OCI-LY3 (cell line): ENCODE measurements around the gene PRELID1.
"Not testable (repeated sequence)": the region's sequence is repeated elsewhere in the genome, so short reads cannot be mapped to it uniquely, and the experiment has no call there.

Source experiments
- H2AFZ ChIP-seq: fragments of 200-600, 300-600 bp; shearing (Covaris generic); 2 replicates; pipeline ENCODE4 v1.6.0; 2014; ENCODE audit warnings: antibody characterized with exemption, low read depth, low read length
- H3K27ac ChIP-seq: fragments of 200-600, 300-600 bp; sonication (generic); 2 replicates; pipeline ENCODE4 v1.5.1; 2014; ENCODE audit warnings: mild to moderate bottlenecking, low read length, moderate library complexity, mixed read lengths
- H3K27me3 ChIP-seq: fragments of 200-600, 300-600 bp; sonication (generic); 2 replicates; pipeline ENCODE4 v1.6.1; 2014; ENCODE audit warnings: low read depth, low read length, mixed read lengths
- H3K36me3 ChIP-seq: fragments of 200-600, 300-600 bp; sonication (generic); replicated peaks from 2 replicates; pipeline ENCODE3; 2014; ENCODE audit warnings: low read depth, low read length, mixed read lengths
- H3K4me1 ChIP-seq: fragments of 300-600, 200-600 bp; sonication (generic); 2 replicates; pipeline ENCODE4 v1.6.1; 2014; ENCODE audit warnings: low read length, mixed read lengths
- H3K4me2 ChIP-seq: fragments of 200-600, 300-600 bp; sonication (generic); 2 replicates; pipeline ENCODE4 v1.6.1; 2014; ENCODE audit warnings: low read length, mixed read lengths
- H3K4me3 ChIP-seq: fragments of 300-600, 200-600 bp; sonication (generic); 2 replicates; pipeline ENCODE4 v1.5.1; 2014; ENCODE audit warnings: antibody characterized with exemption, mild to moderate bottlenecking, low read length, moderate library complexity
- H3K79me2 ChIP-seq: fragments of 300-600, 200-600 bp; shearing (Covaris generic); 2 replicates; pipeline ENCODE4 v1.6.1; 2014; ENCODE audit warnings: mild to moderate bottlenecking, low read length, mixed read lengths
- H3K9ac ChIP-seq: fragments of 300-600, 200-600 bp; shearing (Covaris generic); 2 replicates; pipeline ENCODE4 v1.6.0; 2014; ENCODE audit warnings: mild to moderate bottlenecking, low read length, moderate library complexity
- H3K9me3 ChIP-seq: fragments of 200-600, 300-600 bp; shearing (Covaris generic); 2 replicates; pipeline ENCODE4 v1.6.1; 2014; ENCODE audit warnings: low read length, mixed read lengths; ENCODE audit not compliant: insufficient read depth
- H4K20me1 ChIP-seq: fragments of 200-600, 300-600 bp; sonication (generic); 2 replicates; pipeline ENCODE4 v1.6.1; 2016; ENCODE audit warnings: low read length, mixed read lengths; ENCODE audit not compliant: insufficient read depth
- EZH2phosphoT487 ChIP-seq: fragments of 200-600 bp; shearing (Covaris generic); IDR thresholded peaks from 2 replicates; pipeline ENCODE4 v1.6.1; 2018; ENCODE audit warnings: antibody characterized with exemption, mixed run types, low read depth
- TF ChIP-seq, protein P1 (sequence below): fragments of 200-600, 300-600 bp; sonication (generic); IDR thresholded peaks from 2 replicates; pipeline ENCODE4 v1.5.1; 2014; ENCODE audit warnings: antibody characterized with exemption, low read length, low read depth

Gene PRELID1, protein sequence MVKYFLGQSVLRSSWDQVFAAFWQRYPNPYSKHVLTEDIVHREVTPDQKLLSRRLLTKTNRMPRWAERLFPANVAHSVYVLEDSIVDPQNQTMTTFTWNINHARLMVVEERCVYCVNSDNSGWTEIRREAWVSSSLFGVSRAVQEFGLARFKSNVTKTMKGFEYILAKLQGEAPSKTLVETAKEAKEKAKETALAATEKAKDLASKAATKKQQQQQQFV

DNA sequence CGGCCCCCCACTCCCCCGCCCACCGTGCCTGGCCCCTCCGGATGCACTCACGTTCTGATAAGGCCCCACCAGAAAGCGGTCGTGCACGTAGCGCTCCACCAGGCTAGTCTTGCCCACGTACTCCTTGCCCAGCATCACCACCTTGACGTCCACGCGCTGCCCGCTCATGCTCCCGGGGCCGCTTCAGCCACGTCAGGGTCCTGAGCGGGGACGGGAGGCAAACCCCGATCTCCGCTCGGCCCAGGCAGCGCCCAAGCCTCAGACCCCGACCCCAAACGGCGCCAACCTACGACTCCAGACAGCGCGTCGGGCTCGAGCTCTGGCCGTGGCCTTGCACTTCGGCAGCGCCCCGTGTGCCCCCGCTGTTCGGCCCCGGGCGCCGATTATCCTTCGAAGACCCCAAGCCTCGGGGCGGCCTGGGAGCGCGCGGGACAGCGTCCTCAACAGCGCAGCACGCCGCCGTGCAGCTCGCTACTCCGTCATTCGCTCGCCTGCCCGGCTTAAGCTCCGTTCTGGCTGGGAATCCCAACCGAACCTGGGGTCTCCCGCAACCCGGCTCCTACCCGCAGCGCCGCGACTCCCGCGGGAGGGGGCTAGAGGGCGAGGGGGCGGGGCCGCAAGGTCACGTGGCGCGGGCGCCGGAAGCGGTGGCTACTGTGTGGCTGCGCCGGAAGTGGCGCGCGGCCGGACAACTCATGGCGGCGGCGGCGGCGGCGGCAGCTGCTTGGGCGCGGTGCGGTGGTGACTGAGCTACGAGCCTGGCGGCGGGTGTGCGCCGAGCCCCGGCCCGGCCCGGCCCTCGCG, at the start of gene PRELID1, which contains the start of gene RAB24:
PRELID1 (plus strand) TSS at position 679 of the 804 bp plus-strand sequence. CDS start 187 bp downstream, outside the sequence.
RAB24 (minus strand) TSS at position 599 of the 804 bp plus-strand sequence; CDS start at position 168, 431 bp downstream.
- peaks cover 51% of the 10 kb centered on the region for H3K4me1 ChIP-seq
- H2AFZ ChIP-seq: peak within 1 kb of the TSS; percentile 59; the same call in 1 of the 2 replicates
- TF ChIP-seq, protein P1, sequence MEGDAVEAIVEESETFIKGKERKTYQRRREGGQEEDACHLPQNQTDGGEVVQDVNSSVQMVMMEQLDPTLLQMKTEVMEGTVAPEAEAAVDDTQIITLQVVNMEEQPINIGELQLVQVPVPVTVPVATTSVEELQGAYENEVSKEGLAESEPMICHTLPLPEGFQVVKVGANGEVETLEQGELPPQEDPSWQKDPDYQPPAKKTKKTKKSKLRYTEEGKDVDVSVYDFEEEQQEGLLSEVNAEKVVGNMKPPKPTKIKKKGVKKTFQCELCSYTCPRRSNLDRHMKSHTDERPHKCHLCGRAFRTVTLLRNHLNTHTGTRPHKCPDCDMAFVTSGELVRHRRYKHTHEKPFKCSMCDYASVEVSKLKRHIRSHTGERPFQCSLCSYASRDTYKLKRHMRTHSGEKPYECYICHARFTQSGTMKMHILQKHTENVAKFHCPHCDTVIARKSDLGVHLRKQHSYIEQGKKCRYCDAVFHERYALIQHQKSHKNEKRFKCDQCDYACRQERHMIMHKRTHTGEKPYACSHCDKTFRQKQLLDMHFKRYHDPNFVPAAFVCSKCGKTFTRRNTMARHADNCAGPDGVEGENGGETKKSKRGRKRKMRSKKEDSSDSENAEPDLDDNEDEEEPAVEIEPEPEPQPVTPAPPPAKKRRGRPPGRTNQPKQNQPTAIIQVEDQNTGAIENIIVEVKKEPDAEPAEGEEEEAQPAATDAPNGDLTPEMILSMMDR: peak; percentile 39
- no peak for TF ChIP-seq EZH2phosphoT487
- H3K36me3 ChIP-seq: peaks cover 23% of the 10 kb centered on the region
- peak within 1 kb of the TSS; percentile 99 for H3K4me3 ChIP-seq
- H3K79me2 ChIP-seq: peaks cover 31% of the 10 kb centered on the region
- H3K9ac ChIP-seq: peak within 1 kb of the TSS; percentile 92
- no peaks in the 10 kb centered on the region for H3K9me3 ChIP-seq
- peak within 1 kb of the TSS; percentile 81 for H3K4me2 ChIP-seq
- H3K27ac ChIP-seq: peak within 1 kb of the TSS; percentile 56
- H4K20me1 ChIP-seq: peaks cover 23% of the 10 kb centered on the region
- no peaks in the 10 kb centered on the region for H3K27me3 ChIP-seq

DNA sequence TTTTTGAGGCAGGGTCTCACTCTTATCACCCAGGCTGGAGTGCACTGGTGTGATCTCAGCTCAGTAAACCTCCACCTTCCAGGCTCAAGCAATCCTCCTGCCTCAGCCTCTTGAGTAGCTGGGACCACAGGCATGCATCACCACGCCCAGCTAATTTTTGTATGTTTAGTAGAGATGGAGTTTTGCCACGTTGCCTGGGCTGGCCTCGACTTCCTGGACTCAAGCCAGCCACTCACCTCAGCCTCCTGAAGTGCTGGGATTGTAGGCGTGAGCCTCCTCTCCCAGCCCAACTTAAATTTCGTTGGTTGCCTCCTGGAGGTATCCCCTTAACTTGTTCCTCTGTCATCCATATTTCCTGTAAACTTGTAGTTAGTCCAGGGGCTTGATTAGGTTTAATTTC, 47.3 kb upstream of the PRELID1 start:
- H3K79me2 ChIP-seq: no peaks in the 10 kb centered on the region; the same call in 1 of the 2 replicates
- no peaks in the 10 kb centered on the region for H3K9me3 ChIP-seq
- peaks cover 49% of the 10 kb centered on the region for H3K36me3 ChIP-seq
- no peaks in the 10 kb centered on the region for H3K4me1 ChIP-seq
- no peaks in the 10 kb centered on the region for H4K20me1 ChIP-seq
- no peak overlapping the region for H3K27ac ChIP-seq
- H3K27me3 ChIP-seq: no peaks in the 10 kb centered on the region
- no peak overlapping the region for H3K9ac ChIP-seq
- H3K4me3 ChIP-seq: no peak overlapping the region
- TF ChIP-seq, protein P1: no peak
- TF ChIP-seq EZH2phosphoT487: no peak
- H3K4me2 ChIP-seq: no peak overlapping the region
- no peak overlapping the region for H2AFZ ChIP-seq

DNA sequence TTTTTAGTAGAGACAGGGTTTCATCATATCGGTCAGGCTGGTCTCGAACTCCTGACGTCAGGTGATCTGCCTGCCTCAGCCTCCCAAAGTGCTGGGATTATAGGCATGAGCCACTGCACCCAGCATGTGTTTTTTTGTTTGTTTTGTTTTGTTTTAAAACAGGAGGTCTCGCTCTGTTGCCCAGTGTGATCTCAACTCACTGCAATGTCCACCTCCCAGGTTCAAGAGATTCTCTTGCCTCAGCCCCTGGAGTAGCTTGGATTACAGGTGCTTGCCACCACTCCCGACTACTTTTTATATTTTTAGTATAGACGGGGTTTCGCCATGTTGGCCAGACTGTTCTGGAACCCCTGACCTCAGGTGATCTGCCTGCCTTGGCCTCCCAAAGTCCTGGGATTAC, 44.9 kb upstream of the PRELID1 start:
- not testable (repeated sequence) for H3K79me2 ChIP-seq, H3K27me3 ChIP-seq, H3K27ac ChIP-seq, H3K4me2 ChIP-seq, H3K4me1 ChIP-seq, H2AFZ ChIP-seq, H3K9ac ChIP-seq, H3K9me3 ChIP-seq, H3K4me3 ChIP-seq, H4K20me1 ChIP-seq
- peaks cover 48% of the 10 kb centered on the region for H3K36me3 ChIP-seq

DNA sequence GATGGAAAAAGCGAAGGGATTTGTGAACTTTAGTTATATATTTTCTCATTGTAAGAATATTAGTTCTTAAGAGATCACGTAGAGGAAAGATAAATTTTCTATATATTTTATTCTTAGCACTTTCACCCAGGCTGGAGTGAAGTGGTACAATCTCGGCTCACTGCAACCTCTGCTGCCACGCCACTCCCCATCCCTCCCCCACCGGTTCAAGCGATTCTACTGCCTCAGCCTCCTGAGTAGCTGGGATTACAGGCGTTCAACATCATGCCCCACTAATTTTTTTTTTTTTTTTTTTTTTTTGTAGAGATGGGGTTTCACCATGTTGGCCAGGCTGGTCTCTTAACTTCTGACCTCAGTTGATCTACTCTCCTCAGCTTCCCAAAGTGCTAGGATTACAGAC, 42.6 kb upstream of the PRELID1 start:
- no peak overlapping the region for H2AFZ ChIP-seq
- no peaks in the 10 kb centered on the region for H3K4me1 ChIP-seq
- no peak overlapping the region for H3K9ac ChIP-seq
- no peak overlapping the region for H3K27ac ChIP-seq
- peaks cover 45% of the 10 kb centered on the region for H3K36me3 ChIP-seq
- no peaks in the 10 kb centered on the region for H3K27me3 ChIP-seq
- no peaks in the 10 kb centered on the region for H3K9me3 ChIP-seq
- no peaks in the 10 kb centered on the region; the same call in 1 of the 2 replicates for H3K79me2 ChIP-seq
- H4K20me1 ChIP-seq: no peaks in the 10 kb centered on the region
- no peak for TF ChIP-seq EZH2phosphoT487
- TF ChIP-seq, protein P1: no peak
- H3K4me2 ChIP-seq: no peak overlapping the region
- no peak overlapping the region for H3K4me3 ChIP-seq
